Trophoblast cell (in vitro differentiated cells and primary cell): Measurements from ENCODE around the gene VGLL3.
"Not testable (repeated sequence)": the region's sequence is repeated elsewhere in the genome, so short reads cannot be mapped to it uniquely, and the experiment has no call there.

Experiments
- DNase-seq, 2 donors: peaks; one replicate each; pipeline ENCODE4 v3.0.0-alpha.2; 2016
- H2AFZ ChIP-seq: 2 replicates; pipeline ENCODE4 v1.6.1; 2013; ENCODE audit warnings: low read length, moderate library complexity, mild to moderate bottlenecking; ENCODE audit not compliant: insufficient read depth, poor library complexity
- H2AK5ac ChIP-seq: 2 replicates; pipeline ENCODE4 v1.6.1; 2013; ENCODE audit warnings: mild to moderate bottlenecking, low read length
- H2BK120ac ChIP-seq: 2 replicates; pipeline ENCODE4 v1.6.1; 2013; ENCODE audit warnings: low read length, mild to moderate bottlenecking, moderate library complexity; ENCODE audit not compliant: insufficient read depth, poor library complexity
- H2BK12ac ChIP-seq: 2 replicates; pipeline ENCODE4 v1.6.1; 2013; ENCODE audit warnings: mild to moderate bottlenecking, low read length, moderate library complexity
- H2BK5ac ChIP-seq: 2 replicates; pipeline ENCODE4 v1.6.1; 2013; ENCODE audit warnings: low read length, low read depth, moderate library complexity, mild to moderate bottlenecking; ENCODE audit not compliant: poor library complexity
- H3K14ac ChIP-seq: 2 replicates; pipeline ENCODE4 v1.6.1; 2013; ENCODE audit warnings: mild to moderate bottlenecking, low read length
- H3K18ac ChIP-seq: 2 replicates; pipeline ENCODE4 v1.6.1; 2013; ENCODE audit warnings: mild to moderate bottlenecking, low read length
- H3K23ac ChIP-seq: 2 replicates; pipeline ENCODE4 v1.6.1; 2013; ENCODE audit warnings: low read length
- H3K27ac ChIP-seq: 2 replicates; pipeline ENCODE4 v1.5.1; 2013; ENCODE audit warnings: low read depth, mild to moderate bottlenecking, inconsistent platforms, low read length, moderate library complexity
- H3K27me3 ChIP-seq: 2 replicates; pipeline ENCODE4 v1.6.1; 2013; ENCODE audit warnings: inconsistent platforms, mild to moderate bottlenecking, low read length, moderate library complexity; ENCODE audit not compliant: insufficient read depth
- H3K36me3 ChIP-seq, 2 experiments: 1 replicate in 1 of 2; 2 replicates in 1 of 2; pipeline ENCODE4 v1.6.1; 2013; ENCODE audit warnings: low read length in 2 of 2, mild to moderate bottlenecking in 2 of 2, moderate library complexity in 1 of 2; ENCODE audit not compliant: insufficient read depth in 2 of 2, control insufficient read depth in 1 of 2
- H3K4ac ChIP-seq: 2 replicates; pipeline ENCODE4 v1.6.1; 2013; ENCODE audit warnings: low read depth, mild to moderate bottlenecking, low read length, moderate library complexity
- H3K4me1 ChIP-seq, 2 experiments: 1 replicate in 1 of 2; 2 replicates in 1 of 2; pipeline ENCODE4 v1.6.1; 2013; ENCODE audit warnings: low read length in 2 of 2, mild to moderate bottlenecking in 2 of 2, moderate library complexity in 1 of 2; ENCODE audit not compliant: insufficient read depth in 2 of 2, control insufficient read depth in 1 of 2
- H3K4me2 ChIP-seq: 2 replicates; pipeline ENCODE4 v1.6.1; 2013; ENCODE audit warnings: inconsistent platforms, mild to moderate bottlenecking, low read length, moderate library complexity
- H3K4me3 ChIP-seq: 2 replicates; pipeline ENCODE4 v1.5.1; 2013; ENCODE audit warnings: mild to moderate bottlenecking, low read depth, low read length, inconsistent platforms
- H3K79me1 ChIP-seq: one replicate; pipeline ENCODE4 v1.6.1; 2013; ENCODE audit warnings: low read length
- H3K79me2 ChIP-seq: 2 replicates; pipeline ENCODE4 v1.6.1; 2013; ENCODE audit warnings: low read length, mild to moderate bottlenecking; ENCODE audit not compliant: control insufficient read depth, insufficient read depth, poor library complexity
- H3K9ac ChIP-seq: 2 replicates; pipeline ENCODE4 v1.6.1; 2013; ENCODE audit warnings: mild to moderate bottlenecking, low read length
- H3K9me3 ChIP-seq: 2 replicates; pipeline ENCODE4 v1.6.1; 2013; ENCODE audit warnings: low read depth, mild to moderate bottlenecking, control low read depth, inconsistent platforms, low read length; ENCODE audit not compliant: insufficient read depth
- H4K12ac ChIP-seq: 2 replicates; pipeline ENCODE4 v1.6.1; 2013; ENCODE audit warnings: low read depth, mild to moderate bottlenecking, low read length, moderate library complexity
- H4K8ac ChIP-seq: 2 replicates; pipeline ENCODE4 v1.6.1; 2013; ENCODE audit warnings: low read depth, mild to moderate bottlenecking, low read length, moderate library complexity
- H4K91ac ChIP-seq: one replicate; pipeline ENCODE4 v1.6.1; 2013; ENCODE audit warnings: low read depth, mild to moderate bottlenecking, low read length, moderate library complexity
- WGBS: extraction: QIAGEN DNeasy Blood & Tissue Kit; methylation state at CpG from one replicate; pipeline ENCODE4 v1.1.7; 2013; ENCODE audit warnings: missing lambda C conversion rate; ENCODE audit not compliant: insufficient read length, insufficient coverage; ENCODE audit errors: extremely low coverage; 5-methylcytosine and 5-hydroxymethylcytosine counted together

The VGLL3 gene

GRCh38 chr3:87033205-87033604, 42.3 kb upstream of the VGLL3 start:
- DNase-seq: no peak
- H2BK120ac ChIP-seq: no peak overlapping the region
- WGBS: no CpG with 5 or more reads among the region's 1 CpG

GRCh38 chr3:87025661-87026645, 35.0 kb upstream of the VGLL3 start:
- Histone ChIP-seq H2BK12ac (no peak overlapping the region), H3K4me2 (peak overlapping the region; percentile 1), H2BK5ac (no peak overlapping the region), H2BK120ac (no peak overlapping the region), H3K4me1 (peaks cover 0 to 2% of the 10 kb centered on the region in 2 experiments), H2AFZ (no peak overlapping the region), H4K91ac (no peak overlapping the region), H3K14ac (no peak overlapping the region), H3K23ac (no peak overlapping the region), H3K79me2 (no peaks in the 10 kb centered on the region), H3K4me3 (no peak overlapping the region), H4K12ac (no peak overlapping the region), H3K9me3 (no peaks in the 10 kb centered on the region), H4K8ac (no peak overlapping the region), H3K9ac (no peak overlapping the region), H3K27ac (no peak overlapping the region), H3K79me1 (no peaks in the 10 kb centered on the region), H2AK5ac (no peak overlapping the region), H3K4ac (no peak overlapping the region), H3K18ac (no peak overlapping the region), H3K27me3 (no peaks in the 10 kb centered on the region), H3K36me3 (no peaks in the 10 kb centered on the region)
- WGBS: no CpG with 5 or more reads among the region's 3 CpGs
- peak; percentile 29 to 76 for DNase-seq

More at GRCh38 chr3:87033205-87033604, 42.3 kb upstream of the VGLL3 start:
- Histone ChIP-seq H3K9me3 (peaks cover 2% of the 10 kb centered on the region), H3K27me3 (no peaks in the 10 kb centered on the region), H2BK5ac (no peak overlapping the region), H4K12ac (no peak overlapping the region), H2BK12ac (no peak overlapping the region), H3K36me3 (no peaks in the 10 kb centered on the region), H3K79me1 (no peaks in the 10 kb centered on the region), H2AFZ (no peak overlapping the region), H3K27ac (no peak overlapping the region), H3K18ac (no peak overlapping the region), H3K4me2 (no peak overlapping the region), H3K79me2 (no peaks in the 10 kb centered on the region), H4K8ac (no peak overlapping the region), H3K4ac (no peak overlapping the region), H3K14ac (no peak overlapping the region), H3K4me1 (peaks cover 0 to 2% of the 10 kb centered on the region in 2 experiments), H3K4me3 (no peak overlapping the region), H4K91ac (no peak overlapping the region), H3K23ac (no peak overlapping the region), H2AK5ac (no peak overlapping the region), H3K9ac (no peak overlapping the region)

GRCh38 chr3:87017370-87017769, 26.4 kb upstream of the VGLL3 start:
- H2AK5ac ChIP-seq, H4K12ac ChIP-seq, H3K79me2 ChIP-seq, H3K4ac ChIP-seq, H3K9me3 ChIP-seq, H3K18ac ChIP-seq, H3K27ac ChIP-seq, H3K79me1 ChIP-seq, H4K8ac ChIP-seq, H2BK120ac ChIP-seq, H3K36me3 ChIP-seq, H3K27me3 ChIP-seq, DNase-seq, H3K4me1 ChIP-seq, H3K9ac ChIP-seq, H2BK5ac ChIP-seq, H3K4me2 ChIP-seq, H4K91ac ChIP-seq, H3K14ac ChIP-seq, H2AFZ ChIP-seq, H3K4me3 ChIP-seq, H2BK12ac ChIP-seq, H3K23ac ChIP-seq: not testable (repeated sequence)
- no CpG with 5 or more reads among the region's 6 CpGs for WGBS

- H4K91ac ChIP-seq: no peak overlapping the region
- H2BK12ac ChIP-seq: no peak overlapping the region
- no peak overlapping the region for H3K14ac ChIP-seq
- no peak overlapping the region for H3K4me3 ChIP-seq
- no peak overlapping the region for H3K23ac ChIP-seq
- DNase-seq: no peak
- no peak overlapping the region for H3K18ac ChIP-seq
- WGBS: no CpG with 5 or more reads among the region's 2 CpGs
- no peak overlapping the region for H2BK5ac ChIP-seq
- no peak overlapping the region for H3K9ac ChIP-seq
- no peak overlapping the region for H4K12ac ChIP-seq
- H2BK120ac ChIP-seq: no peak overlapping the region
- no peak overlapping the region for H3K27ac ChIP-seq
- H2AK5ac ChIP-seq: no peak overlapping the region
- H3K4ac ChIP-seq: no peak overlapping the region
- no peak overlapping the region for H3K4me2 ChIP-seq
- H2AFZ ChIP-seq: no peak overlapping the region
- no peaks in the 10 kb centered on the region for H3K36me3 ChIP-seq
- no peaks in the 10 kb centered on the region for H3K79me1 ChIP-seq
- no peaks in the 10 kb centered on the region for H3K4me1 ChIP-seq
- no peaks in the 10 kb centered on the region for H3K27me3 ChIP-seq
- no peaks in the 10 kb centered on the region for H3K79me2 ChIP-seq
- H3K9me3 ChIP-seq: no peaks in the 10 kb centered on the region
- H4K8ac ChIP-seq: no peak overlapping the region
Observed at GRCh38 chr3:87009271-87009670, 18.3 kb upstream of the VGLL3 start.
